ENCODE results near the gene PSTPIP2.

Gene PSTPIP2

DNA sequence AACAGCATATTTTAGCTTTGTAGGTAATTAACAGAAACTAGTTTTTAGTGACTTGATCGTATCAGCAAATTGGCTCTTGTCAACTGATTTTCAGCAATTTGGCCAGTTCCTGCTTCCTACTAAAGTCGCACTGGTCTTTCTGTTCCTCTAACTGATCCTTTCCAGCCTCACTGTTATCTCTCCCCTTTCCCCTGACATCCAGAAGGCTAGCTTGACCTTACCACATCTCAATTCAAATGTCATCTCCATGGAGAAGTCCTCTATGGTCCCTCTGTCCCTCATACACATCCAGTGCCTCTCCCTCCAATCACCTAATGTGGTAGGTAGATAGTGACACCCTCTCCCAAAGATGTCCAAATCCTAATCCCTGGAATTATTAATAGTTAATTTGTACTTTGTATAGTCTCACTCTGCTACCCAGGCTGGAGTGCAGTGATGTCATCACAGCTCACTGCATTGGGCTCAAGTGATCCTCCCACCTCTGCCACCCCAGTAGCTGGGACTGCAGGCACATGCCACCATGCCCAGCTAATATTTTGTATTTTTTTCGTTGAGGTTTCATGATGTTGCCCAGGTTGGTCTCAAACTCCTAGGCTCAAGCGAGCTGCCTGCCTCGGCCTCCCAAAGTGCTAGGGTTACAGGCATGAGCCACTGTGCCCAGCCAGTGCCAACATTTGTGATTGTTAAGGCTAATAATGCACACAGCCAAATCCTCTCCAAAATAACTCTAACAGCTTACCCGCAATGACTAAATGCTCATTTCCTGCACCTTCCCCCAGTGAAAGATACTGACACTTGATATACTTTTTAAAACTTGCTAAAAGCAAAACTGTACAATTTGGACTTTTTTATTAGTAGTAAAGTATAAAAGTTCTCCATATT is 16.9 kb downstream of the PSTPIP2 start:
- Histone ChIP-seq H3K4me2 (ENCODE audit: low read depth, low read length, poor library complexity, severe bottlenecking) (peak overlapping the region; percentile 74), H3F3A (ENCODE audit: low read depth) (no peaks in the 10 kb centered on the region), H3K79me2 (ENCODE audit: insufficient read depth, low read length) (no peaks in the 10 kb centered on the region), H3K36me3 (ENCODE audit: insufficient read depth, low read length) (no peaks in the 10 kb centered on the region), H2AFZ (ENCODE audit: low read length) (peak overlapping the region; percentile 54), H3K9me3 (ENCODE audit: insufficient read depth, low read depth, low read length) (no peaks in the 10 kb centered on the region), H3K4me1 (ENCODE audit: insufficient read depth, low read length, poor library complexity, severe bottlenecking) (peaks cover 41% of the 10 kb centered on the region), H3K9ac (ENCODE audit: low read depth, low read length, poor library complexity, severe bottlenecking) (peak overlapping the region; percentile 60), H3K9me2 (replicated peaks; ENCODE audit: low read depth, low read length) (no peaks in the 10 kb centered on the region), H4K20me1 (ENCODE audit: insufficient read depth, low read length, poor library complexity, severe bottlenecking) (no peaks in the 10 kb centered on the region), H3K4me3 (ENCODE audit: low read length, poor library complexity, severe bottlenecking) (peak overlapping the region; percentile 44), H3K27me3 (ENCODE audit: insufficient read depth, low read length, poor library complexity, severe bottlenecking) (no peaks in the 10 kb centered on the region)
- TF ChIP-seq, protein P1, sequence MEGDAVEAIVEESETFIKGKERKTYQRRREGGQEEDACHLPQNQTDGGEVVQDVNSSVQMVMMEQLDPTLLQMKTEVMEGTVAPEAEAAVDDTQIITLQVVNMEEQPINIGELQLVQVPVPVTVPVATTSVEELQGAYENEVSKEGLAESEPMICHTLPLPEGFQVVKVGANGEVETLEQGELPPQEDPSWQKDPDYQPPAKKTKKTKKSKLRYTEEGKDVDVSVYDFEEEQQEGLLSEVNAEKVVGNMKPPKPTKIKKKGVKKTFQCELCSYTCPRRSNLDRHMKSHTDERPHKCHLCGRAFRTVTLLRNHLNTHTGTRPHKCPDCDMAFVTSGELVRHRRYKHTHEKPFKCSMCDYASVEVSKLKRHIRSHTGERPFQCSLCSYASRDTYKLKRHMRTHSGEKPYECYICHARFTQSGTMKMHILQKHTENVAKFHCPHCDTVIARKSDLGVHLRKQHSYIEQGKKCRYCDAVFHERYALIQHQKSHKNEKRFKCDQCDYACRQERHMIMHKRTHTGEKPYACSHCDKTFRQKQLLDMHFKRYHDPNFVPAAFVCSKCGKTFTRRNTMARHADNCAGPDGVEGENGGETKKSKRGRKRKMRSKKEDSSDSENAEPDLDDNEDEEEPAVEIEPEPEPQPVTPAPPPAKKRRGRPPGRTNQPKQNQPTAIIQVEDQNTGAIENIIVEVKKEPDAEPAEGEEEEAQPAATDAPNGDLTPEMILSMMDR (conservative IDR thresholded peaks at IDR 0.05; ENCODE audit: low read length): no peak
- TF ChIP-seq EZH2phosphoT487 (IDR thresholded peaks at IDR 0.05; ENCODE audit: borderline replicate concordance): no peak

DNA sequence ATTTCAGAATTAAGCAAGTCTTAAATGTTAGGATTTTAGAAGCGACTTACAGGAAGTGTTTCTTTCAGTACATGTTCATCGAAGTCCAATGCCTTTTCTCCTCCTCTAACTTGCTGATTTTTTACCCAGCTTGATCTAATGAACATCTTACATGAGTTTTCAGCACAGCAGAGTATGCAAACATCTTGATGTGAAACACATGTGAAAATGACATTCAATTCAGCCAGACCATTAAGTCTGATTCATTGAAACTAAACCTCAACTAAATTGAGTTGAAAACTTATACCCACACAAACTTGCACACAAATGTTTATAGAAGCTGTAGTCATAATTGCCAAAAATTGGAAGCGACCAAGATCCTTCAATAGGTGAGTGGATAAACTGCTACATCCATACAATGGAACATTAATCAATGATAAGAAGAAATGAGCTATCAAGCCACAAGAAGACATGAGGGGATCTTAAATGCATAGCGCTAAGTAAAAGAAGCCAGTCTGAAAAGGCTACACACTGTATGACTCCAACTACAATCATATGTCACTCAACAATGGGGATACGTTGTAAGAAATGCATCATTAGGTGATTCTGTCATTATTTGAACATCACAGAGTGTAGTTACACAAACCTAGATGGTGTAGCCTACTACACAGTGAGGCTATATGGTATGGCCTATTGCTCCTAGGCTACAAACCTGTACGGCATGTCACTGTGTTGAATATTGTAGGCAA is 18.5 kb downstream of the PSTPIP2 start:
- Histone ChIP-seq H4K20me1 (ENCODE audit: insufficient read depth, low read length, poor library complexity, severe bottlenecking) (no peaks in the 10 kb centered on the region), H3K9me3 (ENCODE audit: insufficient read depth, low read depth, low read length) (no peaks in the 10 kb centered on the region), H3K9ac (ENCODE audit: low read depth, low read length, poor library complexity, severe bottlenecking) (no peak overlapping the region), H2AFZ (ENCODE audit: low read length) (no peak overlapping the region), H3K4me2 (ENCODE audit: low read depth, low read length, poor library complexity, severe bottlenecking) (no peak overlapping the region), H3K4me3 (ENCODE audit: low read length, poor library complexity, severe bottlenecking) (no peak overlapping the region), H3K27me3 (ENCODE audit: insufficient read depth, low read length, poor library complexity, severe bottlenecking) (no peaks in the 10 kb centered on the region), H3K4me1 (ENCODE audit: insufficient read depth, low read length, poor library complexity, severe bottlenecking) (peaks cover 41% of the 10 kb centered on the region), H3K9me2 (replicated peaks; ENCODE audit: low read depth, low read length) (no peaks in the 10 kb centered on the region), H3F3A (ENCODE audit: low read depth) (no peaks in the 10 kb centered on the region), H3K79me2 (ENCODE audit: insufficient read depth, low read length) (no peaks in the 10 kb centered on the region), H3K36me3 (ENCODE audit: insufficient read depth, low read length) (no peaks in the 10 kb centered on the region)
- TF ChIP-seq, protein P1 (conservative IDR thresholded peaks at IDR 0.05; ENCODE audit: low read length): no peak
- no peak for TF ChIP-seq EZH2phosphoT487 (IDR thresholded peaks at IDR 0.05; ENCODE audit: borderline replicate concordance)

DNA sequence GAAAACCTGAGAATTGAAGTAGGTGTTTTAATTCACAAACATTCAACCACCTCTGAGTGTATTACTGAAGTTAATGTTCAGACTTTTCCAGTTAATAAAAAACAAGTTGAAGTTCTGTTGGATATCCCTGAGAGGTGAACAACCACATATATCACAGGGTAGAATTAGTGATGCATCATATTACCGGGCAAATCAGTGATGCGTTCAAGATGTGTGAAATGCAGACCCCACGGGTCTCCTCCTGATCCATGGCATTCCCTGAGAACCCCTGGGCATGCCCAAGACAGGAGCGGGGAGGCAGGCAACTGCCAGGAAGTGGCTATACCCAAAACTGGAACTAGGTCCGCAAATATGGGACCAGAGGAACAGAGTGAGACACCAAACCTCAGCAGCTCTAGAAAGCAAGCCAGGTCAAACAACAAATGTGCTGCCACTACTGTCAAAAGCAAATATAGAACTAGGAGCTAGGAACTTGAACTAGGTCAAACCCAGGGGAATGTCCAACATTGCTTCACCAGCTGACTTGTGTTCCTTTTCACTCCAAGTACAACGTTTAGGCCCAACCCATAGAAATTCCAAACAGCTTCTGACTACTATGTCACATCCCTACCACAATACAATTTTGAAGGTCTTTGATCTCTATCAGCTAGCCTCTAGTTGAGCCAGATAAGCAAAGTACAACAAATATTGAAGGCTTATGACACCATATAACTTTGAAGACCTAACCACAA is 20.2 kb downstream of the PSTPIP2 start:
- Histone ChIP-seq H3K9me2 (replicated peaks; ENCODE audit: low read depth, low read length) (no peaks in the 10 kb centered on the region), H4K20me1 (ENCODE audit: insufficient read depth, low read length, poor library complexity, severe bottlenecking) (no peaks in the 10 kb centered on the region), H2AFZ (ENCODE audit: low read length) (no peak overlapping the region), H3K4me1 (ENCODE audit: insufficient read depth, low read length, poor library complexity, severe bottlenecking) (peaks cover 41% of the 10 kb centered on the region), H3K36me3 (ENCODE audit: insufficient read depth, low read length) (no peaks in the 10 kb centered on the region), H3K4me3 (ENCODE audit: low read length, poor library complexity, severe bottlenecking) (no peak overlapping the region), H3K4me2 (ENCODE audit: low read depth, low read length, poor library complexity, severe bottlenecking) (no peak overlapping the region), H3F3A (ENCODE audit: low read depth) (no peaks in the 10 kb centered on the region), H3K9me3 (ENCODE audit: insufficient read depth, low read depth, low read length) (no peaks in the 10 kb centered on the region), H3K79me2 (ENCODE audit: insufficient read depth, low read length) (no peaks in the 10 kb centered on the region), H3K9ac (ENCODE audit: low read depth, low read length, poor library complexity, severe bottlenecking) (no peak overlapping the region), H3K27me3 (ENCODE audit: insufficient read depth, low read length, poor library complexity, severe bottlenecking) (no peaks in the 10 kb centered on the region)
- TF ChIP-seq, protein P1 (conservative IDR thresholded peaks at IDR 0.05; ENCODE audit: low read length): no peak
- no peak for TF ChIP-seq EZH2phosphoT487 (IDR thresholded peaks at IDR 0.05; ENCODE audit: borderline replicate concordance)
